ENCODE measurements around the gene SLC35G3. TPM values are rescaled to one million over a fixed set of nuclear protein-coding genes. Genes with fewer than 3 reads are reported as not detected.

The SLC35G3 gene
- total and polyA plus RNA-seq, 4 experiments from 2014 or later, result 0.09 TPM; not detected in 3

DNA sequence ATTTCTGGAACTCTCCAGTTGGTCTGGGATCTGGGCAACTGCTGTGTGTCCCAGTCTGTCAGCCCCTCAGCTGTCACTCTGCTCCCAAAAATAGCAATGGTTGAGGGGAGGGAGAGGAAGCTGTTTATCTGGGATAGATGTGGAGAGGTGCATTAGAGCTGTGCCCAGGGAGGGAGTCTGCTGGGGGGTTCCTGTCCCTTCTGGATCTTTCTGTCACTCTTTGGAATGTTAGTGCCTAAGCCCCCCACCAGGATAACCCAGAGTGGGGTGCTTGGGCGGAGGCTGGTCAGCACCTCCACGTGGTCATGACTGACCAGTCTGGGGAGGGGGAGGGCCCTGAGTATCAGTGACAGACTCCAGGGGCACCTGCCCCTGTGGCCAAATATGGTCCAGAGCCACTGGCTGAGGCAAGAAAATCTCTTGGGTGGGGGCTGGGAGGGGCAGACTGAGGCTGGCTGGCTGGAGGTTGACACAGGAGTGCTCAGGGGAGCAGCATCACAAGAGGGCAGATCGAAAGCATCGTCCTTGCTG is 46.8 kb downstream of the SLC35G3 start, which contains the start of gene UNC45B:
Gene UNC45B, plus strand, starts transcription at position 443 of the 531 bp plus-strand sequence. CDS start 447 bp downstream, outside the sequence.
- Histone ChIP-seq H3K9me3 (ENCODE audit: control insufficient read depth in 1 of 2, low read length in 2 of 2) (no peaks in the 10 kb centered on the region), H3K27me3 (ENCODE audit: insufficient read depth, low read length) (no peaks in the 10 kb centered on the region), H3K4me3 (ENCODE audit: low read length in 2 of 2) (no peak within 1 kb of the TSS), H3K27ac (ENCODE audit: low read depth, low read length) (no peak within 1 kb of the TSS), H3K4me1 (ENCODE audit: insufficient read depth, low read length) (peaks cover 1% of the 10 kb centered on the region), H3K36me3 (ENCODE audit: insufficient read depth, low read length) (no peaks in the 10 kb centered on the region)
- Mint-ChIP-seq H3K4me3 (no peak within 1 kb of the TSS), H3K36me3 (peaks cover 0 to under 1% of the 10 kb centered on the region in 2 donors), H3K27me3 (no peaks in the 10 kb centered on the region), H3K27ac (peak within 1 kb of the TSS in 1 of 7 donors; percentile 12), H3K9me3 (peaks cover 0 to 4% (median 0%) of the 10 kb centered on the region in 8 donors), H3K4me1 (peaks cover 1 to 10% (median 5%) of the 10 kb centered on the region in 4 donors)
- POLR2A ChIA-PET (ENCODE audit: partially characterized antibody), result interaction anchor here (2.1 kb wide), 1 partner anchor 13 kb away, joined by 12 read pairs; no protein-coding TSS in a partner anchor
- CTCF ChIA-PET (ENCODE audit: partially characterized antibody), result no interaction called here
- intact Hi-C loops (cut with micrococcal nuclease), result no loop called here
- DNase-seq, result no peak

GRCh38 chr17:35146214-35146833 is 47.9 kb downstream of the SLC35G3 start:
- Histone ChIP-seq H3K27ac (ENCODE audit: low read depth, low read length) (no peak overlapping the region), H3K27me3 (ENCODE audit: insufficient read depth, low read length) (no peaks in the 10 kb centered on the region), H3K4me3 (ENCODE audit: low read length in 2 of 2) (no peak overlapping the region), H3K9me3 (ENCODE audit: control insufficient read depth in 1 of 2, low read length in 2 of 2) (no peaks in the 10 kb centered on the region), H3K36me3 (ENCODE audit: insufficient read depth, low read length) (no peaks in the 10 kb centered on the region), H3K4me1 (ENCODE audit: insufficient read depth, low read length) (peaks cover 4% of the 10 kb centered on the region)
- ChIA-PET CTCF (ENCODE audit: partially characterized antibody) (no interaction called here), POLR2A (ENCODE audit: partially characterized antibody) (interaction anchor here (2.1 kb wide), 1 partner anchor 14 kb away, joined by 12 read pairs; no protein-coding TSS in a partner anchor)
- Mint-ChIP-seq H3K9me3 (peaks cover 0 to 4% (median 0%) of the 10 kb centered on the region in 8 donors), H3K27ac (no peak overlapping the region), H3K4me3 (peak overlapping the region in 1 of 8 donors; percentile 35), H3K27me3 (no peaks in the 10 kb centered on the region), H3K36me3 (peaks cover 0 to 4% of the 10 kb centered on the region in 2 donors), H3K4me1 (peaks cover 6 to 20% (median 13%) of the 10 kb centered on the region in 4 donors)
- no peak for DNase-seq
- intact Hi-C loops (cut with micrococcal nuclease), result no loop called here

- Histone ChIP-seq H3K27ac (ENCODE audit: low read depth, low read length) (no peak overlapping the region), H3K36me3 (ENCODE audit: insufficient read depth, low read length) (no peaks in the 10 kb centered on the region), H3K27me3 (ENCODE audit: insufficient read depth, low read length) (no peaks in the 10 kb centered on the region), H3K9me3 (ENCODE audit: control insufficient read depth in 1 of 2, low read length in 2 of 2) (no peaks in the 10 kb centered on the region), H3K4me3 (ENCODE audit: low read length in 2 of 2) (no peak overlapping the region), H3K4me1 (ENCODE audit: insufficient read depth, low read length) (peaks cover 14% of the 10 kb centered on the region)
- H3K36me3 Mint-ChIP-seq, result peaks cover 0 to 6% of the 10 kb centered on the region in 2 donors
- DNase-seq, result no peak
- intact Hi-C loops (cut with micrococcal nuclease), result no loop called here
- H3K27me3 Mint-ChIP-seq, result no peaks in the 10 kb centered on the region
- ChIA-PET POLR2A (ENCODE audit: partially characterized antibody) (no interaction called here), CTCF (ENCODE audit: partially characterized antibody) (interaction anchor here (1.2 to 2.4 kb wide), 2 partner anchors 167 to 433 kb away, joined by 3 to 7 read pairs; partner anchors contain the start of gene PEX12)
- H3K4me3 Mint-ChIP-seq, result no peak overlapping the region
- no peak overlapping the region for H3K27ac Mint-ChIP-seq
- peaks cover 0 to 2% (median 0%) of the 10 kb centered on the region in 8 donors for H3K9me3 Mint-ChIP-seq
- peaks cover 8 to 32% (median 20%) of the 10 kb centered on the region in 4 donors for H3K4me1 Mint-ChIP-seq
Measured at GRCh38 chr17:35144840-35145239, 49.4 kb downstream of the SLC35G3 start.

Other genes with a start within 250 kb of the SLC35G3 start
- 1 to 10 TPM; 2.0 to 2.1 TPM for gene CCT6B, start 232.9 kb downstream of the SLC35G3 start, total RNA-seq
- gene CCT6B, start 232.9 kb downstream of the SLC35G3 start, polyA plus RNA-seq, result 1 to 10 TPM in 1 of 2 donors, under 1 TPM in 1; 0.61 to 1.6 TPM
- gene ZNF830, start 232.9 kb downstream of the SLC35G3 start, total RNA-seq, result 10 to 100 TPM; 41.0 to 44.0 TPM
- 10 to 100 TPM; 16.7 to 24.3 TPM for gene ZNF830, start 232.9 kb downstream of the SLC35G3 start, polyA plus RNA-seq
- 10 to 100 TPM; 41.9 to 50.8 TPM for gene LIG3, start 213.9 kb downstream of the SLC35G3 start, total RNA-seq
- gene LIG3, start 213.9 kb downstream of the SLC35G3 start, polyA plus RNA-seq, result 10 to 100 TPM in 1 of 2 donors, 1 to 10 TPM in 1; 7.7 to 16.3 TPM
- gene RFFL, start 130.7 kb downstream of the SLC35G3 start, total RNA-seq, result 10 to 100 TPM; 72.1 to 82.3 TPM
- gene RFFL, start 130.7 kb downstream of the SLC35G3 start, polyA plus RNA-seq, result 10 to 100 TPM; 48.3 to 51.0 TPM
- gene RAD51D, start 74.5 kb downstream of the SLC35G3 start, total RNA-seq, result 10 to 100 TPM; 21.5 to 29.2 TPM
- gene RAD51D, start 74.5 kb downstream of the SLC35G3 start, polyA plus RNA-seq, result 10 to 100 TPM in 1 of 2 donors, 1 to 10 TPM in 1; 6.1 to 12.0 TPM
- gene FNDC8, start 72.8 kb downstream of the SLC35G3 start, total RNA-seq, result not detected
- gene FNDC8, start 72.8 kb downstream of the SLC35G3 start, polyA plus RNA-seq, result not detected
- gene NLE1, start 52.1 kb downstream of the SLC35G3 start, total RNA-seq, result 10 to 100 TPM; 20.1 to 20.5 TPM
- gene NLE1, start 52.1 kb downstream of the SLC35G3 start, polyA plus RNA-seq, result 1 to 10 TPM; 4.4 to 4.8 TPM
- under 1 TPM; 0.69 to 0.73 TPM for gene UNC45B, start 46.6 kb downstream of the SLC35G3 start, total RNA-seq
- under 1 TPM; 0.13 to 0.58 TPM for gene UNC45B, start 46.6 kb downstream of the SLC35G3 start, polyA plus RNA-seq
- gene SLFN5, start 48.7 kb upstream of the SLC35G3 start, total RNA-seq, result 100 to 1,000 TPM; 182 to 188 TPM
- 100 to 1,000 TPM in 1 of 2 donors, 10 to 100 TPM in 1; 73.4 to 152 TPM for gene SLFN5, start 48.7 kb upstream of the SLC35G3 start, polyA plus RNA-seq
- 10 to 100 TPM; 72.4 to 74.2 TPM for gene SLFN11, start 179.2 kb upstream of the SLC35G3 start, total RNA-seq
- gene SLFN11, start 179.2 kb upstream of the SLC35G3 start, polyA plus RNA-seq, result 10 to 100 TPM in 1 of 2 donors, 1 to 10 TPM in 1; 6.6 to 13.6 TPM
- 1 to 10 TPM; 6.5 to 8.9 TPM for gene SLFN12, start 238.1 kb upstream of the SLC35G3 start, total RNA-seq
- gene SLFN12, start 238.1 kb upstream of the SLC35G3 start, polyA plus RNA-seq, result 1 to 10 TPM in 1 of 2 donors, under 1 TPM in 1; 0.75 to 2.0 TPM

Measured in CD4-positive, alpha-beta memory T cell (primary cell).